Left lung (tissue), 10 donors: Measurements from ENCODE around the gene KDM2A. TPM values are rescaled to one million over a fixed set of nuclear protein-coding genes. Genes with fewer than 3 reads are reported as not detected.
"Not testable (repeated sequence)": the region's sequence is repeated elsewhere in the genome, so short reads cannot be mapped to it uniquely, and the experiment has no call there.

Experiments used
- ATAC-seq: fragments of 200-7000 bp; cut with Tn5 transposase; one replicate; pipeline ENCODE4 v1.9.1; 2020; ENCODE audit warnings: moderate library complexity
- DNase-seq, 4 donors: peaks; one replicate each; pipeline ENCODE4 v3.0.0-alpha.2; 2013 to 2020
- H3K27ac ChIP-seq, 2 donors: fragments of 200-600 bp; sonication (generic) in 1 of 2; one replicate each; pipeline versions ENCODE4 v1.5.0 to v1.8.0; 2020 to 2021
- H3K27me3 ChIP-seq, 2 donors: fragments of 200-600 bp; sonication (generic) in 1 of 2; one replicate each; pipeline versions ENCODE4 v1.5.0 to v1.8.0; 2020 to 2021
- H3K36me3 ChIP-seq, 2 donors: fragments of 200-600 bp; sonication (generic) in 1 of 2; one replicate each; pipeline versions ENCODE4 v1.5.0 to v1.8.0; 2020 to 2021
- H3K4me1 ChIP-seq, 2 donors: fragments of 200-600 bp; one replicate each; pipeline ENCODE4 v1.8.0; 2021
- H3K4me3 ChIP-seq, 2 donors: fragments of 200-600 bp; sonication (generic) in 1 of 2; one replicate each; pipeline versions ENCODE4 v1.5.0 to v1.8.0; 2020 to 2021; ENCODE audit warnings: mild to moderate bottlenecking in 1 of 2
- H3K9me3 ChIP-seq, 2 donors: fragments of 200-600 bp; sonication (generic) in 1 of 2; one replicate each; pipeline versions ENCODE4 v1.5.0 to v1.8.0; 2020 to 2021
- CTCF ChIP-seq, 2 donors: fragments of 200-600 bp; sonication (generic) in 1 of 2; IDR thresholded peaks; one replicate each; pipeline versions ENCODE4 v1.5.0 to v1.8.0; 2021; ENCODE audit warnings: antibody characterized with exemption in 2 of 2
- intact Hi-C, 2 donors: fragments of 100-400 bp; cut with DNase I; formaldehyde crosslinking; loops; one replicate each; pipeline versions ENCODE4 v1.11.2 to v1.14.2; 2022
- polyA plus RNA-seq, 6 donors: library from polyadenylated mRNA; unstranded; fragments of 120-200 nt; gene quantifications; one replicate each; pipeline ENCODE4 v1.2.1, GENCODE V29; 2013; ENCODE audit not compliant: insufficient read length in 6 of 6
- total RNA-seq, 2 donors: library from RNA; stranded (reverse); fragmentation: NEBNext Ultra II Directional; extraction: Animal tissue kit (Norgen Biotek cat#: 25700); gene quantifications; one replicate each; pipeline ENCODE4 v1.2.1, GENCODE V29; 2021
- donor health status: DM: no; HTN: yes; CAD: no.
- donor health status: DM: no; HTN: no; CAD: no.

Gene KDM2A
- total and polyA plus RNA-seq, 8 donors = 71.0 to 87.0 (median 80.3) TPM

- Histone ChIP-seq H3K4me1 (peaks cover 18 to 55% of the 10 kb centered on the region in 2 donors), H3K36me3 (peaks cover 0 to 12% of the 10 kb centered on the region in 2 donors), H3K4me3 (peak overlapping the region; percentile 75 to 84), H3K27ac (peak overlapping the region; percentile 97), H3K27me3 (no peaks in the 10 kb centered on the region), H3K9me3 (no peaks in the 10 kb centered on the region)
- intact Hi-C loops = no loop called here
- ATAC-seq (peak; percentile 5), DNase-seq (peak in 2 of 4 donors; percentile 29 to 39)
- no peak for TF ChIP-seq CTCF (IDR thresholded peaks at IDR 0.05)
Observed at GRCh38 chr11:67120881-67121710, 2.0 kb downstream of the KDM2A start.

GRCh38 chr11:67123801-67124200 lies 4.7 kb downstream of the KDM2A start:
- DNase-seq, intact Hi-C loops: not testable (repeated sequence)

GRCh38 chr11:67126243-67126642 lies 7.2 kb downstream of the KDM2A start:
- intact Hi-C loops = not testable (repeated sequence)

More at GRCh38 chr11:67123801-67124200, 4.7 kb downstream of the KDM2A start:
- not testable (repeated sequence) for H3K27me3 ChIP-seq, H3K27ac ChIP-seq, H3K9me3 ChIP-seq, H3K4me3 ChIP-seq, ATAC-seq
- peaks cover 0 to 34% of the 10 kb centered on the region in 2 donors for H3K36me3 ChIP-seq
- H3K4me1 ChIP-seq = peaks cover 13 to 72% of the 10 kb centered on the region in 2 donors

GRCh38 chr11:67126986-67127385 lies 7.9 kb downstream of the KDM2A start:
- H3K9me3 ChIP-seq = no peaks in the 10 kb centered on the region

More at GRCh38 chr11:67126243-67126642, 7.2 kb downstream of the KDM2A start:
- H3K27me3 ChIP-seq, H3K4me3 ChIP-seq, H3K9me3 ChIP-seq, H3K27ac ChIP-seq, ATAC-seq, DNase-seq: not testable (repeated sequence)
- H3K4me1 ChIP-seq = peaks cover 13 to 72% of the 10 kb centered on the region in 2 donors
- peaks cover 0 to 56% of the 10 kb centered on the region in 2 donors for H3K36me3 ChIP-seq

GRCh38 chr11:67130861-67131260 lies 11.8 kb downstream of the KDM2A start:
- H3K9me3 ChIP-seq, H3K27me3 ChIP-seq, ATAC-seq, H3K4me3 ChIP-seq, H3K27ac ChIP-seq, DNase-seq, intact Hi-C loops: not testable (repeated sequence)
- Histone ChIP-seq H3K4me1 (peaks cover 0 to 29% of the 10 kb centered on the region in 2 donors), H3K36me3 (peaks cover 0 to 91% of the 10 kb centered on the region in 2 donors)

More at GRCh38 chr11:67126986-67127385, 7.9 kb downstream of the KDM2A start:
- no peak for DNase-seq
- Histone ChIP-seq H3K4me3 (no peak overlapping the region), H3K36me3 (peaks cover 0 to 64% of the 10 kb centered on the region in 2 donors), H3K27ac (no peak overlapping the region), H3K4me1 (peaks cover 5 to 65% of the 10 kb centered on the region in 2 donors), H3K27me3 (no peaks in the 10 kb centered on the region)
- no peak for ATAC-seq
- TF ChIP-seq CTCF (IDR thresholded peaks at IDR 0.05) = no peak
- intact Hi-C loops = no loop called here

- ATAC-seq = no peak
- H3K4me1 ChIP-seq = no peaks in the 10 kb centered on the region
- no peak overlapping the region for H3K4me3 ChIP-seq
- H3K27ac ChIP-seq = no peak overlapping the region
- intact Hi-C loops = no loop called here
- no peaks in the 10 kb centered on the region for H3K27me3 ChIP-seq
- TF ChIP-seq CTCF (IDR thresholded peaks at IDR 0.05) = no peak
- DNase-seq = no peak
- no peaks in the 10 kb centered on the region for H3K9me3 ChIP-seq
- peaks cover 0 to 99% of the 10 kb centered on the region in 2 donors for H3K36me3 ChIP-seq
Observed at GRCh38 chr11:67136156-67136555, 17.1 kb downstream of the KDM2A start.
